SJCRH30 (cell line): ENCODE results near the gene MICAL3. TPM values are rescaled to one million over a fixed set of nuclear protein-coding genes. Genes with fewer than 3 reads are reported as not detected.
"Not testable (repeated sequence)": the region's sequence is repeated elsewhere in the genome, so short reads cannot be mapped to it uniquely, and the experiment has no call there.

Experiments used
- DNase-seq, 2 experiments: peaks; one replicate each; pipeline ENCODE4 v3.0.0-alpha.2; 2015 to 2020
- H3K27ac ChIP-seq: fragments of 250-450 bp; sonication (Bioruptor Pico); 2 replicates; pipeline ENCODE4 v1.5.1; 2020; ENCODE audit warnings: mild to moderate bottlenecking, moderate library complexity
- H3K27me3 ChIP-seq: fragments of 250-450 bp; sonication (Bioruptor Pico); 2 replicates; pipeline ENCODE4 v1.5.1; 2020; ENCODE audit warnings: mild to moderate bottlenecking, moderate library complexity
- H3K36me3 ChIP-seq: fragments of 250-450 bp; sonication (Bioruptor Pico); 2 replicates; pipeline ENCODE4 v1.5.1; 2020; ENCODE audit warnings: mild to moderate bottlenecking, moderate library complexity
- H3K4me1 ChIP-seq: fragments of 250-450 bp; sonication (Bioruptor Pico); 2 replicates; pipeline ENCODE4 v1.5.1; 2020; ENCODE audit warnings: mild to moderate bottlenecking, moderate library complexity
- H3K4me3 ChIP-seq: fragments of 250-450 bp; sonication (Bioruptor Pico); 2 replicates; pipeline ENCODE4 v1.5.1; 2020; ENCODE audit warnings: mild to moderate bottlenecking, moderate library complexity
- H3K9me3 ChIP-seq: fragments of 250-450 bp; sonication (Bioruptor Pico); replicated peaks from 2 replicates; pipeline ENCODE4 v1.5.1; 2020; ENCODE audit warnings: mild to moderate bottlenecking, moderate library complexity
- total RNA-seq: library from RNA; depleted of rRNA; stranded (reverse); fragments of >200 nt; shearing (Covaris generic); gene quantifications from 2 replicates; pipeline ENCODE4 v1.2.3, GENCODE V29; 2014

MICAL3 gene
- total RNA-seq, 1 experiment from 2014 or later: 26.1 TPM

DNA sequence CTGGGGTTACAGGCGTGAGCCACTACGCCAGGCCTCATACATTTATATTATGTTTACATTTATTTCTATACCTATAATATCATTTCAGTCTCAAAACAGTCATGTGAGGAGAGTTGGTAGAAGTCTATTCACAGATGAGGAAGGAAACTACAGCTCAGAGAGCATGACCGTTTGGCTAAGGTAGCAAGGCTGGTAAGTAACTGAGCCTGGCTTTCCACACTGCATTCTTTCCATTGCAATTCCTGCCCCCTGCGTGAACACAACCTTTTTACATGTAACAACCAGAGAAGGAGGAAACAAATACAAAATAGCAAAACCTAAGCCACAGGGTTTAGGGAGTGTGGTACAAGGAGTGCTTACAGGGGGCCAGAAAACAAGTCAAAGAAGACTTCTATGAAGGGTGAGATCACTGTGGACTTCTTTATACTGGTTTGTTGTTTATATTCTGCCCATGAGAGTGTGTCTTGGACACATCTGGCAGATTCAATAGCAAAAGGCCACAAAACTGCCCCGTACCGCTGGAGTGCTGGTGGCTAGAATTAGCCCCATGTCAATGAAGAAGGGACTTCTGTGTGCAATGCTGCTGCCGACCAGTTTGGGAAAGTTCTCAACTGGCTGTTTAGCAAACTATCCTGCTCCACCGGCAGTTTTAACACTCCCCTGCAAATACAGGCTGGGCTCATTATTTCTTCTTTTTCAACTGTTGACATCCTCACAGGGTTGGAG is 19.0 kb downstream of the MICAL3 start:
- no peaks in the 10 kb centered on the region for H3K9me3 ChIP-seq
- H3K36me3 ChIP-seq: no peaks in the 10 kb centered on the region
- no peak overlapping the region for H3K27ac ChIP-seq
- H3K4me3 ChIP-seq: no peak overlapping the region
- DNase-seq: no peak
- no peaks in the 10 kb centered on the region for H3K27me3 ChIP-seq
- H3K4me1 ChIP-seq: no peaks in the 10 kb centered on the region

DNA sequence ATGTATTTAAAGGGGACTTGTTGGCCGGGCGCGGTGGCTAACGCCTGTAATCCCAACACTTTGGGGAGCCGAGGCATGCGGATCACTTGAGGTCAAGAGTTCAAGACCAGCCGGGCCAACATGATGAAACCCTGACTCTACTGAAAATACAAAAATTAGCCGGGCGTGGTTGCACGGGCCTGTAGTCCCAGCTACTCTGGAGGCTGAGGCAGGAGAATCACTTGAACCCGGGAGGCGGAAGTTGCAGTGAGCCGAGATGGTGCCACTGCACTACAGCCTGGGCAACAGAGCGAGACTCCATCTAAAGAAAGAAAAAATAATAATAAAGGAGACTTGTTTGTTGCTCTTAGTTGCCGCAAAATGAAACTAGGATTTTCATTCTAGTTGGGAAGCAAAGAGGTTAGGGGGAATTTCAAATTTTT is 22.5 kb downstream of the MICAL3 start:
- peak overlapping the region; percentile 87 for H3K4me3 ChIP-seq
- not testable (repeated sequence) for DNase-seq, H3K4me1 ChIP-seq, H3K36me3 ChIP-seq, H3K9me3 ChIP-seq, H3K27me3 ChIP-seq
- peak overlapping the region; percentile 89 for H3K27ac ChIP-seq

DNA sequence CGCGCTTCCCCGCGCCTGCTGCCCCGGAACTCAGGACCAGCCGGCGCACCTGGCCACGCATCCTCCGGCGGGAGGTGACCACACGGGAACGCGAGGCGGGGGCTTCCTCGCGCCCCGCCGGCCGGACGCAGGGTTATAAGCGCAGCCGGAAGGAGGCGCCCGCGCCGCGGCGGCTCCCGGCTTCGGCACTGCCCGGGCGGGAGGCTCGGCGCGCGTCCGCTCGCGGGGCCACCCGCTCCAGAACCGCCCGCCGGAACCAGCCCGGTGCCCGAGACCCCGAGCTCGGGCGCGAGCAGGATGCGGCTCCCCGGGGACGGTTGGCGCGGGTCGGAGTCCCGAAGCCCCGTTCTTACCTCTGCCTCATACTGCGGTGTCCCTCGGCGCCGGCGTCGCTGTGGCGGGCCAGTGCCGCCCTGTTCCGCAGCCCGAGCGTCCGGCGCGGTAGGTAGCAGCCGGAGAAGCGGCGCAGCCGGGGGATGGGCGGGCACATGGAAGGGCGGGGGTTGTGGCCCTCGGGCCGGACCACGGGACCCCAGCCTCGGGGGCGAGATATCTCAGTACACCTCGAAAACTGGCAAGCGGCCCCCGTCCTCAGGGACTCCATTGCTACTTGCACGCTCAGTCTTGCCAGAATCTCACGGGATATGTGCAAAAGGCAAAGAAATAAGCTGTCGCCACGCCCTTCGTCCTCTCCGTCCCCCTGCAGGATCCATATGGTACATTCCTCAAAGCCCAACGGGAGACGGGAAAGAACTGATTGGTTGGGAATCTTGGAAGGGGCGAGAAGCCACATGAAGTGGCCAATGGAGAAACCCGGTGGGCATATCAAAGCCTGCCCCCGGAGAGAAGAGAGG is 23.1 kb downstream of the MICAL3 start:
- Histone ChIP-seq H3K4me3 (peak overlapping the region; percentile 87), H3K27ac (peak overlapping the region; percentile 89), H3K27me3 (no peaks in the 10 kb centered on the region), H3K36me3 (no peaks in the 10 kb centered on the region), H3K9me3 (no peaks in the 10 kb centered on the region), H3K4me1 (no peaks in the 10 kb centered on the region)
- peak; percentile 96 to 98 for DNase-seq

DNA sequence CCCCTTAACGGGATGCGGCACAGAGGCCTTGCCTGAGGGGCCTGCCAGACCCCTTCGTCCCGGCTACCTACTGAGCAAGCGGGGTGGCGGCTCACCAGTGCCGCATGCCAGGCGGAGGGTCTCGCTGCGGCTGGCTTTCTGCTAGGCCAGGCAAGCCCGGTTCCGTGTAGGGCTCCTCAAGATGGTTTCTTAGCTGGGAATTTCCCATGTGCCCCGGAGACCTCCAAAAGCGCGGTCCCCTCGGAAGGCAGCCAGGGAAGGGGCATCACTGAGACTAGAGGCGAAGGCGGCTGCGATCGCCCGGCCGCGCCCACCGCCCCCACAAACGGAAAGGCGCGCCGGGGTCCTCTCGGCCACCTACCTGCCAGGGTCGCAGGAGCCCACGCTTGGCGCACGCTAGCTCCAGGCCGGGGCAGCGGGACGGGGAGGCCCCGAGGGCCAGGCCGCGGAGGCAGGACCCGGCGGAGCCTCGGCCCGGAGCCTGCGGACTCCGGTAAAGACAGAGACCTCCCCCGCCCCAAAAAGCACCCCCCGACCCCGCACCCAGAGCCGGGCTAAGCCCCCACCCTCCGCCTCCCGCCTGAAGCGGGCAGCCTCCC is 23.8 kb downstream of the MICAL3 start:
- no peaks in the 10 kb centered on the region for H3K36me3 ChIP-seq
- H3K27me3 ChIP-seq: no peaks in the 10 kb centered on the region
- H3K9me3 ChIP-seq: no peaks in the 10 kb centered on the region
- peak overlapping the region; percentile 89 for H3K27ac ChIP-seq
- H3K4me3 ChIP-seq: peak overlapping the region; percentile 87
- no peaks in the 10 kb centered on the region for H3K4me1 ChIP-seq
- peak; percentile 42 to 58 for DNase-seq

DNA sequence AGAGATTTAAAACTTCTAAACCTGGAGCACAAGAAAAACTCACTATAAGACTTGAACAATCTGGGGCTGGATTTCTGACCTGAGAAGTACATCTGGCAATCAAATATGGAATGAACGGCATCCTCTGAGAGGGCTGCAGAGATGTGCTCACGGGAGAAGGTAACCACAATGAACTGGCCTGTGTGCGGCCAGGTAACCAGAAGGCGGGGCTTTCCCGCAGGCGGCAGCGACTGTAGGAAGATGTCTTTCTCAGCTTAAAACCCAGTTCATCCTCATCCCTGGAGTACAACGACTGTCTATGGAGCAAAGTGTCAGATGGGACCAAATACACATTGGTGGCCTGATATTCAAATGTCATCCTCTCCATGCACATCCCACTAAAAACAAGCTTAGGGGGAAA is 24.5 kb downstream of the MICAL3 start:
- no peak overlapping the region for H3K27ac ChIP-seq
- no peak for DNase-seq
- H3K36me3 ChIP-seq: no peaks in the 10 kb centered on the region
- H3K4me3 ChIP-seq: peak overlapping the region; percentile 87
- no peaks in the 10 kb centered on the region for H3K4me1 ChIP-seq
- H3K9me3 ChIP-seq: no peaks in the 10 kb centered on the region
- no peaks in the 10 kb centered on the region for H3K27me3 ChIP-seq

DNA sequence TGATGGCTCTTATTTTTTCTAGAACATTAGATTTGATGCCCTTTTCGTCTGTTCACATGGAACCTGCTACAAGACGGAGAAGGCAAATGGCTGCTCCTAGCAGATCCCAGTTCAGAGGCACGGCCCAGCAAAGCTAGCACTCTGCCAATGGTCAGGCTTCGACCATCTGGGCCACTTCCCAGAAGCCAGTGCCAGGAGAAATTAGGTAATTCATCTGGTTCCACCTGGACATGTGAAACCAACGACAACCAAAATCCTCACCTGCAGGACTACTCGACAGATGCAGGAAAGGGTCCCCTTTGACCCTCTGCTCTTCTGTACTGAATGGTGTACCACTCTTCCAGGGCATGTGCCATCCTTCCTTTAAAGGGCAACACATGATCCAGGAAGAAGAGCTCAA is 25.4 kb downstream of the MICAL3 start:
- no peak overlapping the region for H3K27ac ChIP-seq
- H3K36me3 ChIP-seq: no peaks in the 10 kb centered on the region
- DNase-seq: no peak
- H3K9me3 ChIP-seq: no peaks in the 10 kb centered on the region
- no peaks in the 10 kb centered on the region for H3K27me3 ChIP-seq
- no peak overlapping the region for H3K4me3 ChIP-seq
- H3K4me1 ChIP-seq: no peaks in the 10 kb centered on the region

DNA sequence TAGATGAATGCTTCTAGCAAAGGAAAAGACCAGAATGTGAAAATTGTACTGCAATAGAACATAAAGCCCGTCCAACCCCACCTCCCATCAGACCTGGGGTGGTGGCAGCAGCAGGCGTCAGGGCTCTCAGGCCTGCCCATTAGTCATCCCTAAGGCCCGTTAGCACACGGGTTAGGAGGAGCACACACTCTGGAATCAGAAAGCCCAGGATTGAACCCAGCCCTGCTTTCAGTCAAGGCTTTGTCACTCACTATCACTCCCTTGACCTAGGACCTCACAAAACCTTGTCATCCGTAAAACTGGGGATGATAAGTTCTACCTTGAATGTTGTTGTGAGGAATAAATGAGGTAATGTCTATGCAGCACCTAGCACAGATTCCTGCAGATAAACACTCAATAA is 26.9 kb downstream of the MICAL3 start:
- Histone ChIP-seq H3K4me1 (no peaks in the 10 kb centered on the region), H3K4me3 (no peak overlapping the region), H3K27ac (no peak overlapping the region), H3K36me3 (no peaks in the 10 kb centered on the region), H3K9me3 (no peaks in the 10 kb centered on the region), H3K27me3 (no peaks in the 10 kb centered on the region)
- DNase-seq: no peak

DNA sequence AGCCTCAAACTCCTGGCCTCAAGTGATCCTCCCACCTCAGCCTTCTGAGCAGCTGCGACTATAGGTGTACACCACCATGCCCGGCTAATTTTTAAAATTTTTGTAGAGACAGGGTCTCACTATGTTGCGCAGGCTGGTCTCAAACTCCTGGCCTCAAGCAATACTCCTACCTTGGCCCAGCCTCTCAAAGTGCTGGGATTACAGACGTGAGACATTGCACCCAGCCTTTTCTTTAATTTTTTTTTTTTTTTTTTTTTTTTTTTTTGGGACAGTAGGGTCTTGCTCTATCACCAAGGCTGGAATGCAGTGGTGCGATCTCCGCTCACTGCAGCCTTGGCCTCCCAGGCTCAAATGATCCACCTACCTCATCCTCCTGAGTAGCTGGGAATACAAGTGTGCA is 29.1 kb downstream of the MICAL3 start:
- H3K27me3 ChIP-seq, DNase-seq, H3K36me3 ChIP-seq, H3K4me1 ChIP-seq, H3K9me3 ChIP-seq, H3K4me3 ChIP-seq, H3K27ac ChIP-seq: not testable (repeated sequence)

DNA sequence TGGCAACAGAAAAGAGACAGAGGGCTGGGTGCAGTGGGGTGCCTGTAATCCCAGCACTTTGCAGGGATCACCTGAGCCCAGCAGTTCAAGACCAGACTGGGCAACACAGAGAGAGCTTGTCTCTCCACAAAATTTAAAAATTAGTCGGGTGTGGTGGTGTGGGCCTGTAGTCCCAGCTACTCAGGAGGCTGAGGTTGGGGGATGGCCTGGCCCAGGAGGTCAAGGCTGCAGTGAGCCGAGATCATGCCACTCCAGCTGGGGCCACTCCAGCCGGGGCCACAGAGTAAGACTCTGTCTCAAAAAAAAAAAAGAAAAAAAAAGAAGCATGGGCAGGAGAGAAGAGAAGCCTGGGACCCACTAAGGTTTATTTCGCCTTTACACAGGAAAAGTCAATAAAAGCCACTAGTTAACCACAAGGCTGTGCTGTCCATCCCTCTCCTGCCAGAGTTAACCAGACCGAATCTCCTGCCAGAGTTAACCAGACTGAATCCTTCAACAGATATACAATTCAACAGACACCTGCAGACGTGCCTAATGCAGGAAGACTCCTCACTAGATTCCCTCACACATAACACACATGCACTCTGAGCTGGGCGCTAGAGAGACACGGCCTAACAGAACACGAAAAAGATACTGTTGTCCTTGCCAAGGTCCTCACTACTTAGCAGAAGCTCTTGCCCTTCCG is 29.8 kb downstream of the MICAL3 start:
- Histone ChIP-seq H3K4me1 (no peaks in the 10 kb centered on the region), H3K36me3 (no peaks in the 10 kb centered on the region), H3K4me3 (no peak overlapping the region), H3K27me3 (no peaks in the 10 kb centered on the region), H3K27ac (no peak overlapping the region), H3K9me3 (no peaks in the 10 kb centered on the region)
- DNase-seq: no peak

DNA sequence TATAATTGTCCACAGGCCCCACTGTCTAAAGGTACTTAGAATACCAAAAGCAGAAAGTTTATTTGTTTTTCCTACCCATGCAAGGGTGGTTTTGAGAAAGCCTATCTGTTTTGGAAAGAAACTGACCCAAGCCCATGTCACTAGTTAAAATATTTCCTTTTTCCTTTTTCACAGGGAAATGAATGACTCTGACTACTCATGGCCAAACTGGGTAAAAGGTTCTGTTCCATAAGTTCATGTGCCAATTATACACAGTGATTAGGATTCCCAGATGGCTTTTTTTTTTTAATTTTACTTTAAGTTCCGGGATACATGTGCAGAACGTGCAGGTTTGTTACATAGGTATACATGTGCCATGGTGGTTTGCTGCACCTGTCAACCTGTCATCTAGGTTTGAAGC is 31.4 kb downstream of the MICAL3 start:
- H3K4me3 ChIP-seq, H3K36me3 ChIP-seq, DNase-seq, H3K9me3 ChIP-seq, H3K27ac ChIP-seq, H3K4me1 ChIP-seq, H3K27me3 ChIP-seq: not testable (repeated sequence)

DNA sequence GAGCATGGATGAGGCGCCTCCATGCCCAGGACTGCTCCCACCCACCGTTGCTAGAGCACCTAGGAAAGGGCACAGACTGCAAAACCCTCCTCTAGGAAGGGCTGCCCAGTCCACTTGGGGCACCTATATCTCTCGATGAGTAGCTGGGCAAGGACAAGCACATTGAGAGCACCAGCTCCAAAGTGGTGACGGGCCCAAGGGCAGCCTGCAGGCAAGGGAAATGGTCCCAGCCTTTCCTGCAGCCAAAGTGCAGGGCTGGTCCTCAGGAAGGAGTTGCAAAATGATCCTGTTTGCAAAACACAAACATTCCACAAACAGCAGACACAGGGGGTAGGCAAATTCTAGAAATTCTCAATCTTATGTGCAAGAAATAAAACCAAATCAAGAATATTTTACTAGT is 32.4 kb downstream of the MICAL3 start:
- not testable (repeated sequence) for H3K4me1 ChIP-seq, H3K27ac ChIP-seq, DNase-seq, H3K9me3 ChIP-seq, H3K27me3 ChIP-seq, H3K36me3 ChIP-seq, H3K4me3 ChIP-seq

DNA sequence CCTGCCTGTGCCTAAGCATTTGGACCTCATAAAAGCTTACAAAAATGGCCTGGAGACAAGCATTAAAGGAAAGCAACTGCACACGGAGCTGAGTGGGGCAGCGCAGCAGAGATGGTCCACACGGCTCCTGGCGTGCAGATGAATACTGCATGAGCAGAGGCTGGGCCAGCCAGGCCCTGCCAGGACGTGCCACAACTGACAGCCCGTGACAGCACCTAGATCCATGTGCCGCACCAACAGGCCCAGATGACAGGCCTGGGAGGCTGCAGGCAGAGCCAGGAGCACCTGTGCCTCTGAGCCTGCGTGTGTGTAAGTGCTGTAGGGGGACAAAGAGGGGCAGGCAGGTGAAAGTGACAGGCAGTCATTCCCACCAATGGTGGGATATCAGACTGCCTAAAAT is 33.4 kb downstream of the MICAL3 start:
- H3K4me1 ChIP-seq: no peaks in the 10 kb centered on the region
- no peaks in the 10 kb centered on the region for H3K9me3 ChIP-seq
- no peaks in the 10 kb centered on the region for H3K27me3 ChIP-seq
- DNase-seq: no peak
- no peak overlapping the region for H3K27ac ChIP-seq
- H3K36me3 ChIP-seq: no peaks in the 10 kb centered on the region
- H3K4me3 ChIP-seq: no peak overlapping the region

DNA sequence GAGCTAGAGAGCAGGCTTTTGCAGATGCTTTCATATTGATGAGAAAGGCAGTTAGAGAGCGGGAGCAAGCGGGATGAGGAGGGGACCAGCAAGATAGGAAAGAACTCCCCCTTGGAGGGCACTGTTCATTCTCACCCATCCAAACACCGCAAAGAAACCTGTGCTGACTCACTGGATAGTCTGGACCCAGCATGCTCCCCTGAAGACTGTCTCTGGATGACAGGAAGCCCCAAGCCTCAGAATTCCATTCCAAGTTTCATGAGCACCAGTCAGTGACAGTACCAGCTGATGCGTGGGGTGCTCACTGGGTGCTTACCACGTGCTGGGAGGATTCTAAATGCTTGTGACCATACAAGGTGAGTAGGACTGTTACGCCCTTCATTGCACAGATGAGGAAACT is 34.2 kb downstream of the MICAL3 start:
- no peaks in the 10 kb centered on the region for H3K4me1 ChIP-seq

DNA sequence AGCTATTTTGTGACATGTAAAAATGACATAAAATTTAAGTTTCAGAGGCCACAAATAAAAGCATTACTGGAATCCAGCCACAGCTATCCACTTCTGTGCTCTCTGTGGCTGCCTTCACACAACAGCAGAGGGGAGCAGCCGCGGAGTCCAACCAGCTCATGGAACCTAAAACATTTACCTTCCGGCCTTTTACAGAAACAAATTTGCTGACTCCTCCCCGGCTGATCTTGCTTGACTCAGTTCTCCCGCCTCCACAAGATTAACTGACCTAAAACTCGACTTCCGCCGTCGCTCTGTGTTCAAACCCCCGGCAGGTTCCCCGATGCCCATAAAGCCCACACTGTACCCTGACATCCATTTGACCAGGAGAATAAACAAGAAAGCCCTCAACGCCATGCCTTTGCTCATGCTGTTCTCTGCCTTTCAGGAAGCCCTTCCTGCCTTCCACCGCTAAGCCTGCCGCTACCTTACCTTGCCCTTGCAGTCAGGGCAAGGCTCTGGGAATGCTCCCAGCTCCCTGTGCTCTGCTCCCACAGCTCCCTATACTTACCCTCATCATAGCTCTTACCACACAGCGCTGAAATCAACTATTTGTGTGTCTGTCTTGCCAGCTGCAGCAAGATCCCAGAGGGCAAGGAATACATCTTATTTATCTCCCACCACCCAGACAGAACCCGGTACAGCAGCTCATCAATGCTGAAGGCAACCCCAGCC is 35.4 kb downstream of the MICAL3 start:
- DNase-seq: no peak
- H3K4me1 ChIP-seq: no peaks in the 10 kb centered on the region
- H3K4me3 ChIP-seq: no peak overlapping the region
- H3K9me3 ChIP-seq: no peaks in the 10 kb centered on the region
- H3K36me3 ChIP-seq: no peaks in the 10 kb centered on the region
- no peak overlapping the region for H3K27ac ChIP-seq
- no peaks in the 10 kb centered on the region for H3K27me3 ChIP-seq

More for the DNA sequence above, 34.2 kb downstream of the MICAL3 start:
- H3K4me3 ChIP-seq: no peak overlapping the region
- H3K9me3 ChIP-seq: no peaks in the 10 kb centered on the region
- DNase-seq: no peak
- no peaks in the 10 kb centered on the region for H3K27me3 ChIP-seq
- no peak overlapping the region for H3K27ac ChIP-seq
- H3K36me3 ChIP-seq: no peaks in the 10 kb centered on the region
